Renal pelvis (tissue), 4 donors: ENCODE results near the gene IGF2R. TPM values are rescaled to one million over a fixed set of nuclear protein-coding genes. Genes with fewer than 3 reads are reported as not detected.
A peak's percentile ranks its signal among the peaks of the same experiment; 100 is the strongest.
"Not testable (repeated sequence)": the region's sequence is repeated elsewhere in the genome, so short reads cannot be mapped to it uniquely, and the experiment has no call there.

ENCODE experiments used
- DNase-seq: peaks from one replicate; pipeline ENCODE4 v3.0.0-alpha.2; 2013
- polyA plus RNA-seq, 3 donors: library from polyadenylated mRNA; unstranded; fragments of 120-200 nt; gene quantifications; one replicate each; pipeline ENCODE4 v1.2.1, GENCODE V29; 2013; ENCODE audit not compliant: insufficient read length in 3 of 3

IGF2R gene
- polyA plus RNA-seq, 3 donors: 56.4 to 71.1 (median 69.5) TPM

DNA sequence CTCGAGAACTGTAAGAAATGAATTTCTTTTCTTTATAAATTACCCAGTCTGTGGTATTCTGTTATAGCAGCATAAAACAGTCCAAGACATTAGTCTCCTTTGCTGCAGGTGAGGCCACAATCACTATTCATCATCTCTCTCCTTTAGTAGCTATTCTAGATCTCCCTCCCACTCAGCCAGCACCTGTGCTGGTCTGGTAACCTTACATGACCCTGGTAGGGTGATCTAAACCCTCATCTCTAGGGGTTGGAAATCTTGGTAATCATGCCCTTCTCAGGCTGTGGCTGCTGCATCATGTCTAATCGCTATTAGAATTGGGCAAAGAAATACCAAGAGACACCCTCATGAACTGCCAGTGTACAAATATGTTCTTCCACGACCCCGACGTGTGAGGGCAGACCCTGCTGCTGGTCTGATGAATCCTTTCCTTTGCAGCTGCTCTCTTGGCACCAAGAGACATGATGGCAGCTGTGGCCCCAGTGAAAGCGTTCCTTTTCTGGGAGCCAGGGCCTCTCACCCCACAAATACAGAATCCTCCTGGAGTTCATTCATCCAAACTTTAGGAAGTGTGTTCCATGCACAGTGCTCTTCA is 23.0 kb upstream of the IGF2R start:
- no peak for DNase-seq

DNA sequence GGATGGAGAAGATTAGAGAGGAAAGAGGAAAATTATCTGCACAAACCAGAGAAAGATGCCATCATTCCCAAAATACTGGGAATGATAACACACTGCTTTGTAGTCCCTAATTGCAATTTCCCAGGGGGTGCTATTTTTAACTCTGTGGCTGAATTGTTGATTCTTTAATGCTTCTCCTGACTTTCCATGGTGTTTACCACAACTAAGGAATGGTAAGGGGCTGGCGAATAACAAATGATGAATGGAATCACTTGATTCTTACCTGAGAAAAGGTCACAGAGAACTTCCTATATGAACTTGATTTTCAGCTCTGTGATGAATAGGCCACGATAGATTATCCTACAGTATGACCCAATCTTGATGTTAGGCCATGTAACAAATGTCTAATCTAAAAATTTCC is 22.0 kb upstream of the IGF2R start:
- DNase-seq: no peak

- DNase-seq: no peak
These were observed 20.7 kb upstream of the IGF2R start for GRCh38 chr6:159948199-159948598.

GRCh38 chr6:159951772-159952171 is 17.1 kb upstream of the IGF2R start:
- DNase-seq: no peak

- no peak for DNase-seq
These were observed 16.4 kb upstream of the IGF2R start for GRCh38 chr6:159952289-159953005.

- peak; percentile 38 for DNase-seq
These were observed 15.7 kb upstream of the IGF2R start for GRCh38 chr6:159953091-159953601.

DNA sequence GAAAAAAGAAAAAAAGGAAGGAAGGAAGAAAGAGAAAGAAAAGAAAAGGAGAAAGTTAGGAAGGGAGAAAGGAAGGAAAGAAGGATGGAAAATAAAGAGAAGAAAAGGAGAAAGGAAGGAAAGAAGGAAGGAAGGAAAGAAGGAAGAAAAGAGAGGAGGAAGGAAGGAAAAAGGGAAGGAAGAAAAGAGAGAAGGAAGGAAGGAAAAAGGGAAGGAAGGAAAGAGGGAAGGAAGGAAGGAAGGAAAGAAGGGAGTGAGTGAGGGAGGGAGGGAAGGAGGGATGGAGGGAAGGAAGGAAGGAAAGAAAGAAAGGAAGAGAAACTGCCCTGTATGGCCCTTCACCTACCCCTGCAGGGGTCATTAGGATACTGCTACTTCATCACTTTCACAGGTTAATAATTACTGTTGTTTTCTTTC is 12.9 kb upstream of the IGF2R start:
- no peak for DNase-seq

- DNase-seq: no peak
These were observed 11.7 kb upstream of the IGF2R start for GRCh38 chr6:159957071-159957673.

GRCh38 chr6:159959165-159959975 is 9.5 kb upstream of the IGF2R start:
- no peak for DNase-seq

DNA sequence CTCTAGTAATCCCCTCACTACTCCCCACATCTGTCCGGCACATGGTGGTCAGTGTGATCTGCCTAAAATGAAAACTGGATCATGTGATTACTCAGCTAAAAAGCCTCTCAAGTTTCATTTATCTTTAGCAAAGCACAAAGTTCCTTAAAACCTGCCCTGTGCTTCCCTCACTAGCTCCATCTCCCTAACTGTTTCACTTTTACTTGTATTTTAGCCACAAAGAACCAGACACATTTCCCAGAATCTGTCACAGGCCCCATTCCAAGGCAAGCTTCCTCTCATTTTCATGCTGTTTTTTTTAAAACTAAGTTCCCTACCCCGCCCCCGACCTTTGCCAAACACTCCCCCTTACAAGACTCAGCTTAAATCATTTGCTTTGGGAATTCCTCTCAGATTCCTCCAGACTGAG is 8.9 kb upstream of the IGF2R start:
- no peak for DNase-seq

- no peak for DNase-seq
These were observed 8.4 kb upstream of the IGF2R start for GRCh38 chr6:159960485-159960884.

GRCh38 chr6:159961528-159961927 is 7.4 kb upstream of the IGF2R start:
- DNase-seq: no peak

DNA sequence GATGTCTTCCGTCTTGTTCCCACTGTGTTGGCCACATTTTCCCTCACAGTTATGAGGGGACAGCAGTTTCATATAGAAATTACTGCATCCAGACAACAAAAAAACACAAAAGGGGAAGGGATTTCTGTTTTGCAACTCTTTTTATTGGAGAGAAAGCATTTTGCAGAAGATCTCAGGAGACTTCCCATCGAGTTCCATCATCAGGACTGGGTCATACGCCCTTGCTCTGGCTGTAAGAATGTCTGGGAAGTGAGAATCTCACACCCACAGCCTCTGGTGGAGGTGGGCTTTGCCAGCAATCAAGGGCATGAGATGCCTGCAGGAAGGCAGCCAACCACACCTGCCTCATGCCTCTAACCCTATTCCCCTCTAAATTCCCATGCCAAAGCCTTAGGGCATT is 5.8 kb upstream of the IGF2R start:
- no peak for DNase-seq

DNA sequence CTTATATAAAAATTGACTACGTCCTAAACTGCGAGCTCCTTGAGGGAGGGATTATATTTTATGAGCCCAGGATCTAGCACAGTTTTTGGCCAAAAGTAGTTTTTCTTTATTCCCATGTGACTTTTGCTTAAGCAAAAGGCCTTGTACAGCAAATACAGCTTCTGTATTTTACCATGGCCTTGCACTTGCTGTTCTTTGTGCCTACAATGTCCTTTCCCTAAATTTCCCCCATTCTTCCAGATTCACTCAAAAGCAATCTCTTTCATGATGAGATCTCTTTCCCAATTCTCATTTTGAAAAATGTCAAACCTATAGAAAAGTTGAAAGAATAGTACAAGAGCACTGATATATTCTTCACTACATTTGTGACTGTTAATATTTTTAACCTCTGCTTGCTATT is 4.8 kb upstream of the IGF2R start:
- DNase-seq: no peak

DNA sequence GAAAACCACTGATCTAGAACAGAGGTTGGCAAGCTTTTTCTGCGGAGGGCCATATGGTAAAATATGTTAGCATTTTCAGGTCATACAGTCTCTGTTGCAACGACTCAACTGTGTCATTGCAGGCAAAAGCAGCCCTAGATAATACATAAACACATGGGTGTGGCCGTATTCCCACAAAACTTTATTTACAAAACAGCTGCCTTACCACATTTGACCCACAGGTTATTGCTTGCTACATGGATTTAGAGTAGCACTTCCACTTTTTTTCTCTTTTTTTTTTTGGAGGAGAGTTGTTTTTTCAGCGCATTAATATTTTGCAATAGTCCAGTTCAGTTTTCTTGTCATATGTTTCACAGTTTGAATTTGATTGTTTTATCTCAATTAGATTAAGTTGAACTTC is 2.5 kb upstream of the IGF2R start:
- DNase-seq: no peak

DNA sequence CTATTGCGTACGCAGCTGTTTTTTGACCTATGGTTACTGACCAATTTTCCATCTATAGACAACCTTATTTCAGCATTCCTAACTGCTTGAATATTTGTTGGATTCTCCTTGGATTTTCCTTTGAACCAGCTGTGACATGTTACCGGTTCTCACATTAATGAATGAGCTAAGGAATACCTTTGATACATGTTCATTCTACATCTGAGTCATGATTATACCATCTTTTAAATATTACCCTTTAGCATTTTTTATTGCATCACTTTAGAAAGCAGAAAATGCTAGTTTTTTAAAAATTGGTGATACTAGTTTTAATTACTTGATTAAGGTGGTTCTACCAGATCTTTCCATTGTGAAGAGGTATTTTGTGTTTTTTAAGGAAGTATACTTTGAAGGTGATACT is 1.9 kb upstream of the IGF2R start:
- no peak for DNase-seq

GRCh38 chr6:159967621-159968020 is 1.3 kb upstream of the IGF2R start:
- DNase-seq: not testable (repeated sequence)

GRCh38 chr6:159969204-159969912 is 476 bp downstream of the IGF2R start:
- no peak for DNase-seq

GRCh38 chr6:159969921-159970320 is 1.0 kb downstream of the IGF2R start:
- DNase-seq: peak; percentile 84

GRCh38 chr6:159970659-159971063 is 1.8 kb downstream of the IGF2R start:
- DNase-seq: no peak

GRCh38 chr6:159971341-159972178 is 2.7 kb downstream of the IGF2R start:
- no peak for DNase-seq
